Measurements from ENCODE around the gene ITGA11.

Gene ITGA11

DNA sequence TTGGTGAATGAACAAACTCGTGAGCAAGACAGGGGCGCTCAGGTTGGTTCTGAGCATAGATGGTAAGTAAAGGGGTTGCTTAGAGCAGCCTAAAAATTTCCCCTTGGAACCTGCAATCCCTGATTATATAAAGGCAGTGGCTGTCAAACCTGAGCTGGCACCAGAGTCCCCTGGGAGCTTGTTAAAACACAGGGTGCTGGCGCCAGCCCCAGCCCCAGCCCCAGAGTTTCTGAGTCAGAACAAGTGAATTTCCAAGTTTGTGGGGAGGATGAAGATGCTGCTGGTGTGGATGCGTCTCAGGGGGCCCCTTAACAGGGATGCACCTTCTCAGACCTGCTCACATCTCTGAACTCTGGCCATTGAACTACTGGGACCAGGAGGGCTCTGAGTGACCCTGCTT lies 106.2 kb downstream of the ITGA11 start:
- H3K27ac ChIP-seq: no peak overlapping the region
- ChIA-PET CTCF (interaction anchor here (1.0 to 2.2 kb wide), 2 partner anchors 19 to 73 kb away, joined by 4 to 7 read pairs; no protein-coding TSS in a partner anchor), POLR2A (ENCODE audit: low non-redundant PET) (no interaction called here)
- DNase-seq (ENCODE audit: low spot score): no peak
- TF ChIP-seq, protein P1, sequence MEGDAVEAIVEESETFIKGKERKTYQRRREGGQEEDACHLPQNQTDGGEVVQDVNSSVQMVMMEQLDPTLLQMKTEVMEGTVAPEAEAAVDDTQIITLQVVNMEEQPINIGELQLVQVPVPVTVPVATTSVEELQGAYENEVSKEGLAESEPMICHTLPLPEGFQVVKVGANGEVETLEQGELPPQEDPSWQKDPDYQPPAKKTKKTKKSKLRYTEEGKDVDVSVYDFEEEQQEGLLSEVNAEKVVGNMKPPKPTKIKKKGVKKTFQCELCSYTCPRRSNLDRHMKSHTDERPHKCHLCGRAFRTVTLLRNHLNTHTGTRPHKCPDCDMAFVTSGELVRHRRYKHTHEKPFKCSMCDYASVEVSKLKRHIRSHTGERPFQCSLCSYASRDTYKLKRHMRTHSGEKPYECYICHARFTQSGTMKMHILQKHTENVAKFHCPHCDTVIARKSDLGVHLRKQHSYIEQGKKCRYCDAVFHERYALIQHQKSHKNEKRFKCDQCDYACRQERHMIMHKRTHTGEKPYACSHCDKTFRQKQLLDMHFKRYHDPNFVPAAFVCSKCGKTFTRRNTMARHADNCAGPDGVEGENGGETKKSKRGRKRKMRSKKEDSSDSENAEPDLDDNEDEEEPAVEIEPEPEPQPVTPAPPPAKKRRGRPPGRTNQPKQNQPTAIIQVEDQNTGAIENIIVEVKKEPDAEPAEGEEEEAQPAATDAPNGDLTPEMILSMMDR (conservative IDR thresholded peaks at IDR 0.05; ENCODE audit: low read depth): no peak

DNA sequence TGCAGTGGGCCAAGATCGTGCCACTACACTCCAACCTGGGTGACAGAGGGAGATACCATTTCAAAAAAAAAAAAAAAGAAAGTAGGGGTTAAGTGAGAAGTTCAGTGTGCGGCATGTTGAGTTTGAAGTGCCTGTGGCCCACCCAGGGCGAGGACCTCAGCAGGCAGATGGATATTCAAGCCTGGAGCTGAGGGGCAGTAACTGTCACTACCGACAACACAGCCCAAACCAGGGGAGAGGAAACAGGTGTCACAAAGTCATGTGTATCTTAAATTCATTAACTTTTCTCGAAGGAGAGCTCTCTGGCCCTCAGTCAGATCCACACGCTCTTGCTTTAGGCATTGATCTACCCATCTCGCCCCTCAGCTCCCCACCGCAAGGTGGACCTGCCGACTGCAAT lies 109.2 kb downstream of the ITGA11 start:
- ChIA-PET POLR2A (ENCODE audit: low non-redundant PET) (no interaction called here), CTCF (interaction anchor here (0.6 kb wide), 1 partner anchor 19 kb away, joined by 5 read pairs; no protein-coding TSS in a partner anchor)
- H3K27ac ChIP-seq: no peak overlapping the region
- no peak for DNase-seq (ENCODE audit: low spot score)
- TF ChIP-seq, protein P1 (conservative IDR thresholded peaks at IDR 0.05; ENCODE audit: low read depth): no peak

GRCh38 chr15:68321229-68321628 lies 110.7 kb downstream of the ITGA11 start:
- CTCF ChIA-PET: no interaction called here
- TF ChIP-seq, protein P1 (conservative IDR thresholded peaks at IDR 0.05; ENCODE audit: low read depth): no peak
- DNase-seq (ENCODE audit: low spot score): no peak
- POLR2A ChIA-PET (ENCODE audit: low non-redundant PET): no interaction called here
- no peak overlapping the region for H3K27ac ChIP-seq

GRCh38 chr15:68319997-68320396 lies 112.0 kb downstream of the ITGA11 start:
- POLR2A ChIA-PET (ENCODE audit: low non-redundant PET): no interaction called here
- TF ChIP-seq, protein P1 (conservative IDR thresholded peaks at IDR 0.05; ENCODE audit: low read depth): no peak
- CTCF ChIA-PET: interaction anchor here (0.7 to 1.3 kb wide), 2 partner anchors 14 to 67 kb away, joined by 3 to 7 read pairs; no protein-coding TSS in a partner anchor
- no peak overlapping the region for H3K27ac ChIP-seq
- no peak for DNase-seq (ENCODE audit: low spot score)

- POLR2A ChIA-PET (ENCODE audit: low non-redundant PET): no interaction called here
- DNase-seq (ENCODE audit: low spot score): no peak
- CTCF ChIA-PET: interaction anchor here (0.5 to 1.3 kb wide), 3 partner anchors 13 to 172 kb away, joined by 3 to 7 read pairs (median 3); no protein-coding TSS in a partner anchor
- TF ChIP-seq, protein P1 (conservative IDR thresholded peaks at IDR 0.05; ENCODE audit: low read depth): no peak
- no peak overlapping the region for H3K27ac ChIP-seq
These were observed 112.7 kb downstream of the ITGA11 start for GRCh38 chr15:68318931-68319909.

DNA sequence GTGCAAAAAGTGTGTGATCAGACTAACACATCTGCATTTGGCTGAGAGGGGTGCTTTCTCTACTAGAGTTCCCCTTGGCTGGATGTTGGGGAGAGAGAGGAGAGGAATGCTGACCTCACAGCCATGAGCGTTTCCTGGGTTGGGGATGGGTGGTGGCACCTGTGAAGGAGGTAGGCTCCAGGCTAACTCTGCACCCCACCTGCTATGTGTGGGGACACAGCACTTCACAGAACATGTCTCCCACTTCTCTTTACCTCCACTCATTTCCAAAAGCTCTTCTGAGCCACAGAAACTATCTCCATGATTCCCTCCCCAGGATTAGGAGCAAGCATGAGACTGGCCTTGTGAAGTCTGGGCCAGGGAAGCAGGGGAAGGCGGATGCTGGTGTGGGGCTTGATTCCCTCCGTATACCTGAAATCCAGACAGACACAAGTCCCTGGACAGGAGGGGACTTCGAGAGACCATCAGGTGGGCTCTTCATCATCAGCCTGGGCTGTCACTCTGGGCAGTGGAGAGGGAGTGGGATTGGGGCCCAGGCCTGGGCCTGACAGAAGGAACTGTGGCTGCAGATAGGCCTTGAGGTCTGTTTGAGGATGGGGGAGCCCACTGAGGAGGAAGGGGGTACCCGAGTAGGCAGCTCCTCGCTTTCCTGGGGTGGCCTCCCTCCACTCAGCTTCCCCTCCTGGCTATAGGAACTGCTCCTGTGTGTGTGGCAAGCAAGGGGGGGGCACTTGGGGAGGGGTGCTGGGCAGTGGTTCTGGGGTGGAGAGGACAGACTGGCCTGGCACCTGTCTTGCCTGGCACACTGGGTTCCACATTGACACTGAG lies 113.7 kb downstream of the ITGA11 start:
- TF ChIP-seq, protein P1 (conservative IDR thresholded peaks at IDR 0.05; ENCODE audit: low read depth): no peak
- CTCF ChIA-PET: no interaction called here
- POLR2A ChIA-PET (ENCODE audit: low non-redundant PET): no interaction called here
- no peak overlapping the region for H3K27ac ChIP-seq
- no peak for DNase-seq (ENCODE audit: low spot score)

Data from RWPE1 (cell line).